GM10266 (cell line): ENCODE measurements around the gene NDUFS7.

Source experiments
- DNase-seq: peaks from one replicate; pipeline ENCODE4 v3.0.0; 2012; ENCODE audit errors: extremely low spot score
- CTCF ChIP-seq: IDR thresholded peaks from 2 replicates; pipeline ENCODE4 v1.5.1; 2012; ENCODE audit warnings: mild to moderate bottlenecking, low read depth; ENCODE audit not compliant: control insufficient read depth, insufficient read depth; ENCODE audit errors: missing control alignments

The NDUFS7 gene

GRCh38 chr19:1351381-1351851, 32.3 kb upstream of the NDUFS7 start:
- no peak for TF ChIP-seq CTCF
- no peak for DNase-seq

- no peak for TF ChIP-seq CTCF
- DNase-seq: no peak
Measured at GRCh38 chr19:1353144-1353543, 30.6 kb upstream of the NDUFS7 start.

- DNase-seq: peak; percentile 88
- no peak for TF ChIP-seq CTCF
Measured at GRCh38 chr19:1354970-1355567, 28.6 kb upstream of the NDUFS7 start.

- peak; percentile 66 for DNase-seq
Measured at GRCh38 chr19:1355568-1356507, 27.9 kb upstream of the NDUFS7 start.

GRCh38 chr19:1356508-1356865, 27.2 kb upstream of the NDUFS7 start:
- DNase-seq: no peak
- no peak for TF ChIP-seq CTCF

More at GRCh38 chr19:1355568-1356507, 27.9 kb upstream of the NDUFS7 start:
- no peak for TF ChIP-seq CTCF

- DNase-seq: no peak
Measured at GRCh38 chr19:1357531-1358109, 26.1 kb upstream of the NDUFS7 start.

More at GRCh38 chr19:1357531-1358109, 26.1 kb upstream of the NDUFS7 start:
- TF ChIP-seq CTCF: no peak
